ENCODE measurements around the gene PXYLP1. TPM values are rescaled to one million over a fixed set of nuclear protein-coding genes. Genes with fewer than 3 reads are reported as not detected.

PXYLP1 gene
- total and polyA plus RNA-seq, 9 of the 15 experiments (the other 6 are each of a cell fraction or from before 2014, with no cell fraction given) = 0.80 to 2.9 (median 1.3) TPM

DNA sequence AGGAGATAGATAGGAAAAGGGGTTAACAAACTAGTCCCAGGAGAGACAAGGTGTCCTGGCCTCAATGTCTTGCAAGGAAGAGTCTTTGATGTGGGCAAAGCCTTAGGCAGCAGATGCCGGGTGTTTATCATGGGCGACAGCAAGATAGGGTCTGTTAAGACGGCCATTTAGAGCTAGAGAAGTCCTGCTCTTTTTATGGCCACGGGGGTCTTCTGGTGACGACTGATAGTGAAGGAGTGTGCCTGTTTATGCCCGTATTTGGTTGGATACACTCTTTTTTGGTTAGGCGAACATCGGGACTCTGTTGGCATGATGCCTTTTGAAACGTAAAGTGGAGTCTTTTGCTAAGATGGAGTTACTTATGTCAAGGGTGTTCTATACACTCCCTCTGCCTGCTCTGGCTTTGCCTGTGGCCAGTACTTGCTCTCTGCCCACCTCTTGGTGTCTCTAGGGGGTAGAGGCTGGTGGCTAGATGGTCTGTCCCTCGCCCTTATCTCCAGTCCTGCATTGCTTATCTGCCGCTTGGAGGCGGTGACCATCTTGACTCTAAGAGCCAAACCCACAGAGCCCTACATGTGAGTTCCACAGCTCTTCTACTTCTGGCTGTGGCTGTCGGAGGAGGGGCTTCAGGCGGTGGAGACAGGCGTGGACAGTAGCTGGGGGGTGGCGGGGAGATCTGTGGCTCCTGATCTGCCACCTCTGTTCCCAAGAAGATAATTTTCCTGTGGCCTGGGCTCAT is 80.9 kb downstream of the PXYLP1 start (continued):
- TF ChIP-seq ZKSCAN8 (CRISPR knock-in tag; IDR thresholded peaks at IDR 0.05) = peak; percentile 99
- TF ChIP-seq MAFF (IDR thresholded peaks at IDR 0.05; ENCODE audit: low read length) = no peak
- TF ChIP-seq ZNF165 (CRISPR knock-in tag; IDR thresholded peaks at IDR 0.05; ENCODE audit: borderline replicate concordance) = peak; percentile 99
- TF ChIP-seq, protein P1, sequence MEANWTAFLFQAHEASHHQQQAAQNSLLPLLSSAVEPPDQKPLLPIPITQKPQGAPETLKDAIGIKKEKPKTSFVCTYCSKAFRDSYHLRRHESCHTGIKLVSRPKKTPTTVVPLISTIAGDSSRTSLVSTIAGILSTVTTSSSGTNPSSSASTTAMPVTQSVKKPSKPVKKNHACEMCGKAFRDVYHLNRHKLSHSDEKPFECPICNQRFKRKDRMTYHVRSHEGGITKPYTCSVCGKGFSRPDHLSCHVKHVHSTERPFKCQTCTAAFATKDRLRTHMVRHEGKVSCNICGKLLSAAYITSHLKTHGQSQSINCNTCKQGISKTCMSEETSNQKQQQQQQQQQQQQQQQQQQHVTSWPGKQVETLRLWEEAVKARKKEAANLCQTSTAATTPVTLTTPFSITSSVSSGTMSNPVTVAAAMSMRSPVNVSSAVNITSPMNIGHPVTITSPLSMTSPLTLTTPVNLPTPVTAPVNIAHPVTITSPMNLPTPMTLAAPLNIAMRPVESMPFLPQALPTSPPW (CRISPR knock-in tag; IDR thresholded peaks at IDR 0.05) = peak; percentile 85
- TF ChIP-seq MED1 (CRISPR knock-in tag; IDR thresholded peaks at IDR 0.05; ENCODE audit: borderline replicate concordance) = no peak
- TF ChIP-seq E2F3 (CRISPR knock-in tag; IDR thresholded peaks at IDR 0.05) = peak; percentile 100
- TF ChIP-seq MYBL2 (IDR thresholded peaks at IDR 0.05; ENCODE audit: low read depth) = no peak
- no peak for TF ChIP-seq MYBL2 (CRISPR knock-in tag; IDR thresholded peaks at IDR 0.05; ENCODE audit: borderline replicate concordance)
- TF ChIP-seq TEAD4 (IDR thresholded peaks at IDR 0.05; ENCODE audit: low read length) = peak; percentile 66; the same call in 1 of the 2 replicates
- TF ChIP-seq TEAD4 (CRISPR knock-in tag; IDR thresholded peaks at IDR 0.05; ENCODE audit: borderline replicate concordance) = no peak
- TF ChIP-seq CBX5 (IDR thresholded peaks at IDR 0.05; ENCODE audit: borderline replicate concordance, low read depth) = no peak; the same call in none of the 2 replicates
- TF ChIP-seq, protein P2, sequence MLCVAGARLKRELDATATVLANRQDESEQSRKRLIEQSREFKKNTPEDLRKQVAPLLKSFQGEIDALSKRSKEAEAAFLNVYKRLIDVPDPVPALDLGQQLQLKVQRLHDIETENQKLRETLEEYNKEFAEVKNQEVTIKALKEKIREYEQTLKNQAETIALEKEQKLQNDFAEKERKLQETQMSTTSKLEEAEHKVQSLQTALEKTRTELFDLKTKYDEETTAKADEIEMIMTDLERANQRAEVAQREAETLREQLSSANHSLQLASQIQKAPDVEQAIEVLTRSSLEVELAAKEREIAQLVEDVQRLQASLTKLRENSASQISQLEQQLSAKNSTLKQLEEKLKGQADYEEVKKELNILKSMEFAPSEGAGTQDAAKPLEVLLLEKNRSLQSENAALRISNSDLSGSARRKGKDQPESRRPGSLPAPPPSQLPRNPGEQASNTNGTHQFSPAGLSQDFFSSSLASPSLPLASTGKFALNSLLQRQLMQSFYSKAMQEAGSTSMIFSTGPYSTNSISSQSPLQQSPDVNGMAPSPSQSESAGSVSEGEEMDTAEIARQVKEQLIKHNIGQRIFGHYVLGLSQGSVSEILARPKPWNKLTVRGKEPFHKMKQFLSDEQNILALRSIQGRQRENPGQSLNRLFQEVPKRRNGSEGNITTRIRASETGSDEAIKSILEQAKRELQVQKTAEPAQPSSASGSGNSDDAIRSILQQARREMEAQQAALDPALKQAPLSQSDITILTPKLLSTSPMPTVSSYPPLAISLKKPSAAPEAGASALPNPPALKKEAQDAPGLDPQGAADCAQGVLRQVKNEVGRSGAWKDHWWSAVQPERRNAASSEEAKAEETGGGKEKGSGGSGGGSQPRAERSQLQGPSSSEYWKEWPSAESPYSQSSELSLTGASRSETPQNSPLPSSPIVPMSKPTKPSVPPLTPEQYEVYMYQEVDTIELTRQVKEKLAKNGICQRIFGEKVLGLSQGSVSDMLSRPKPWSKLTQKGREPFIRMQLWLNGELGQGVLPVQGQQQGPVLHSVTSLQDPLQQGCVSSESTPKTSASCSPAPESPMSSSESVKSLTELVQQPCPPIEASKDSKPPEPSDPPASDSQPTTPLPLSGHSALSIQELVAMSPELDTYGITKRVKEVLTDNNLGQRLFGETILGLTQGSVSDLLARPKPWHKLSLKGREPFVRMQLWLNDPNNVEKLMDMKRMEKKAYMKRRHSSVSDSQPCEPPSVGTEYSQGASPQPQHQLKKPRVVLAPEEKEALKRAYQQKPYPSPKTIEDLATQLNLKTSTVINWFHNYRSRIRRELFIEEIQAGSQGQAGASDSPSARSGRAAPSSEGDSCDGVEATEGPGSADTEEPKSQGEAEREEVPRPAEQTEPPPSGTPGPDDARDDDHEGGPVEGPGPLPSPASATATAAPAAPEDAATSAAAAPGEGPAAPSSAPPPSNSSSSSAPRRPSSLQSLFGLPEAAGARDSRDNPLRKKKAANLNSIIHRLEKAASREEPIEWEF (CRISPR knock-in tag; IDR thresholded peaks at IDR 0.05) = peak; percentile 100
- peak; percentile 43; the same call in 1 of the 2 replicates for TF ChIP-seq TOE1 (IDR thresholded peaks at IDR 0.05; ENCODE audit: borderline replicate concordance)
- no peak for TF ChIP-seq TOE1 (CRISPR knock-in tag; IDR thresholded peaks at IDR 0.05; ENCODE audit: borderline replicate concordance, low read depth)
- TF ChIP-seq NONO (IDR thresholded peaks at IDR 0.05; ENCODE audit: low read depth in 2 of 2, low read length in 1 of 2) = no peak
- TF ChIP-seq GTF2F1 (IDR thresholded peaks at IDR 0.05; ENCODE audit: low read depth, low read length) = no peak
- TF ChIP-seq PHF21A (IDR thresholded peaks at IDR 0.05; ENCODE audit: borderline replicate concordance, low read depth) = no peak
- peak; percentile 98 for TF ChIP-seq ZNF57 (CRISPR knock-in tag; IDR thresholded peaks at IDR 0.05)
- peak; percentile 94 for TF ChIP-seq GTF2E2 (tag; IDR thresholded peaks at IDR 0.05)
- TF ChIP-seq FOSL1 (tag; conservative IDR thresholded peaks at IDR 0.05) = peak; percentile 78
- no peak for TF ChIP-seq LCOR (CRISPR knock-in tag; IDR thresholded peaks at IDR 0.05)
- no peak for TF ChIP-seq SP2 (IDR thresholded peaks at IDR 0.05; ENCODE audit: extremely low read depth, low read depth, low read length, poor library complexity, severe bottlenecking)
- peak; percentile 45; the same call in 1 of the 2 replicates for TF ChIP-seq GATAD2B (IDR thresholded peaks at IDR 0.05; ENCODE audit: borderline replicate concordance)

Data from K562 (cell line).